Loucy (cell line): ENCODE data around the gene TTC7B.

Experiments
- H2AFZ ChIP-seq: fragments of 200-600 bp; sonication (generic); 2 replicates; pipeline ENCODE4 v1.6.0; 2016; ENCODE audit warnings: antibody characterized with exemption, mild to moderate bottlenecking, low read length, moderate library complexity
- H3F3A ChIP-seq: fragments of 200-600 bp; 2 replicates; pipeline ENCODE4 v1.6.0; 2016; ENCODE audit warnings: antibody characterized with exemption, low read depth, mild to moderate bottlenecking
- H3K27me3 ChIP-seq: fragments of 200-600 bp; sonication (generic); 2 replicates; pipeline ENCODE4 v1.6.1; 2014; ENCODE audit warnings: low read length, mild to moderate bottlenecking; ENCODE audit not compliant: insufficient read depth, poor library complexity, severe bottlenecking
- H3K36me3 ChIP-seq: fragments of 200-600 bp; sonication (generic); 2 replicates; pipeline ENCODE4 v1.6.1; 2016; ENCODE audit warnings: low read length; ENCODE audit not compliant: insufficient read depth
- H3K4me1 ChIP-seq: fragments of 200-600 bp; sonication (generic); 2 replicates; pipeline ENCODE4 v1.5.1; 2014; ENCODE audit warnings: low read length, mild to moderate bottlenecking; ENCODE audit not compliant: insufficient read depth, poor library complexity, severe bottlenecking
- H3K4me2 ChIP-seq: fragments of 200-600 bp; sonication (generic); 2 replicates; pipeline ENCODE4 v1.6.0; 2014; ENCODE audit warnings: antibody characterized with exemption, low read length, low read depth, mild to moderate bottlenecking; ENCODE audit not compliant: poor library complexity, severe bottlenecking
- H3K4me3 ChIP-seq: fragments of 200-600 bp; sonication (generic); 2 replicates; pipeline ENCODE4 v1.5.1; 2014; ENCODE audit warnings: low read length, mild to moderate bottlenecking, mixed read lengths; ENCODE audit not compliant: poor library complexity, severe bottlenecking
- H3K79me2 ChIP-seq: fragments of 200-600 bp; sonication (generic); 2 replicates; pipeline ENCODE4 v1.6.1; 2014; ENCODE audit warnings: low read length; ENCODE audit not compliant: insufficient read depth
- H3K9ac ChIP-seq: fragments of 200-600 bp; sonication (generic); 2 replicates; pipeline ENCODE4 v1.6.0; 2014; ENCODE audit warnings: mild to moderate bottlenecking, low read depth, low read length, moderate library complexity; ENCODE audit not compliant: poor library complexity, severe bottlenecking
- H3K9me2 ChIP-seq: fragments of 200-600 bp; sonication (generic); replicated peaks from 2 replicates; pipeline ENCODE4 v1.6.1; 2016; ENCODE audit warnings: low read depth, low read length, mixed read lengths
- H3K9me3 ChIP-seq: fragments of 200-600 bp; sonication (generic); 2 replicates; pipeline ENCODE4 v1.6.1; 2014; ENCODE audit warnings: mild to moderate bottlenecking, antibody characterized with exemption, low read length, low read depth; ENCODE audit not compliant: insufficient read depth
- H4K20me1 ChIP-seq: fragments of 200-600 bp; sonication (generic); 2 replicates; pipeline ENCODE4 v1.6.0; 2014; ENCODE audit warnings: antibody characterized with exemption, low read length, mild to moderate bottlenecking; ENCODE audit not compliant: insufficient read depth, poor library complexity, severe bottlenecking
- CTCF ChIP-seq: fragments of 200-600 bp; sonication (generic); conservative IDR thresholded peaks from 2 replicates; pipeline ENCODE4 v1.5.1; 2014; ENCODE audit warnings: mild to moderate bottlenecking, antibody characterized with exemption, low read length
- EZH2phosphoT487 ChIP-seq: fragments of 200-600 bp; IDR thresholded peaks from 2 replicates; pipeline ENCODE4 v1.6.1; 2018; ENCODE audit warnings: antibody characterized with exemption, mild to moderate bottlenecking, moderate library complexity, borderline replicate concordance

The TTC7B gene

DNA sequence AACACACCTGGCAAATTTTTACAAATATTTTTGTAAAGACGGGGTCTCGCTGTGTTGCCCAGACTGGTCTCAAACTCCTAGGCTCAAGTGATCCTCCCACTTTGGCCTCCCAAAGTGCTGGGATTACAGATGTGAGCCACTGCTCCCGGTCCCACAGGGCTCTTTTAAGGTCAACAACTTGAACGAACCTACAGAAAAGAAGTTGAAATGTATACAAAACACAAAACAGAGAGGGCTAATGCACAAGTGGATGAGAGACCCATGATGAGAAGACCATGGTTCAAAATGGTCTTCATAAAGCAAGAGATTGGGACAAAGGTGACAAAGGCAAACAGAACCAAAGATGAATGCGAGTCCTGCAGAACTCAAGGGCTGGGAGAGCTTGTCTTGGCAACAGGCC, 328.0 kb downstream of the TTC7B start:
- no peak overlapping the region for H3K4me2 ChIP-seq
- no peak overlapping the region for H3K9ac ChIP-seq
- no peaks in the 10 kb centered on the region for H3F3A ChIP-seq
- H2AFZ ChIP-seq: no peak overlapping the region
- TF ChIP-seq EZH2phosphoT487 (no peak), CTCF (no peak)
- no peaks in the 10 kb centered on the region for H3K27me3 ChIP-seq
- no peaks in the 10 kb centered on the region for H4K20me1 ChIP-seq
- H3K4me3 ChIP-seq: no peak overlapping the region
- no peaks in the 10 kb centered on the region for H3K9me2 ChIP-seq
- no peaks in the 10 kb centered on the region for H3K79me2 ChIP-seq
- H3K36me3 ChIP-seq: no peaks in the 10 kb centered on the region
- no peaks in the 10 kb centered on the region for H3K9me3 ChIP-seq
- peaks cover 4% of the 10 kb centered on the region for H3K4me1 ChIP-seq

GRCh38 chr14:90487462-90487861, 328.8 kb downstream of the TTC7B start:
- Histone ChIP-seq H3K79me2 (no peaks in the 10 kb centered on the region), H3F3A (no peaks in the 10 kb centered on the region), H3K9ac (no peak overlapping the region), H3K4me2 (no peak overlapping the region), H3K4me3 (no peak overlapping the region), H4K20me1 (no peaks in the 10 kb centered on the region), H3K9me3 (no peaks in the 10 kb centered on the region), H2AFZ (no peak overlapping the region), H3K27me3 (no peaks in the 10 kb centered on the region), H3K9me2 (no peaks in the 10 kb centered on the region), H3K36me3 (no peaks in the 10 kb centered on the region), H3K4me1 (peaks cover 4% of the 10 kb centered on the region)
- TF ChIP-seq EZH2phosphoT487 (no peak), CTCF (no peak)

DNA sequence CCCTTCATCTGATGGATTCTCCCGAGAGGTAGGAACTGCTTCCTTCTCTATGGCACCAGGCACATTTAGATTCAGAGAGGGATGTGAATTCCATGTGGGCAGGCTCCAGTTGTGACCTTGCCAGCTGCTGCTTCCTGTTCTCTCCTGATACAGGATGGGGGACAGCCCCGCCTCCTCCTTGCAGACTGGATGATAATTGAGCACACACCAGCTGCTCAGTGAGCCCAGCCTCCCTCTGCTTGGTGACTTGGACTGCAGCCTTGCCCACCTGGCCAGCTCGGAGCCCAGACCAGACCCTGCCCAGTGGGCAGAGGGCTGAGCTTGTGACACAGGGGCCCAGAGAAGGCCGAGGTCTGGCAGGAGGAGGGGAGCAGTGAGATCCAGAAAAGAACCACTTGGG, 329.2 kb downstream of the TTC7B start:
- no peak overlapping the region for H2AFZ ChIP-seq
- no peaks in the 10 kb centered on the region for H3F3A ChIP-seq
- no peaks in the 10 kb centered on the region for H3K9me3 ChIP-seq
- H3K27me3 ChIP-seq: no peaks in the 10 kb centered on the region
- H3K9ac ChIP-seq: no peak overlapping the region
- no peaks in the 10 kb centered on the region for H3K9me2 ChIP-seq
- no peak overlapping the region for H3K4me3 ChIP-seq
- no peaks in the 10 kb centered on the region for H4K20me1 ChIP-seq
- H3K4me2 ChIP-seq: no peak overlapping the region
- no peaks in the 10 kb centered on the region for H3K36me3 ChIP-seq
- no peaks in the 10 kb centered on the region for H3K79me2 ChIP-seq
- no peak for TF ChIP-seq CTCF
- TF ChIP-seq EZH2phosphoT487: no peak
- peaks cover 4% of the 10 kb centered on the region for H3K4me1 ChIP-seq
